ENCODE measurements around the gene UCN2.
"Not testable (repeated sequence)": the region's sequence is repeated elsewhere in the genome, so short reads cannot be mapped to it uniquely, and the experiment has no call there.

The UCN2 gene

GRCh38 chr3:48561045-48561736 lies 2.4 kb downstream of the UCN2 start:
- peak; percentile 83 for DNase-seq (ENCODE audit: low read depth)

- DNase-seq (ENCODE audit: low read depth) = no peak
Observed at GRCh38 chr3:48560648-48561018, 2.9 kb downstream of the UCN2 start.

GRCh38 chr3:48558493-48559134 lies 5.0 kb downstream of the UCN2 start:
- DNase-seq (ENCODE audit: low read depth) = no peak

- DNase-seq (ENCODE audit: low read depth) = peak; percentile 99
Observed at GRCh38 chr3:48556796-48557626, 6.6 kb downstream of the UCN2 start, which contains the start of gene PFKFB4. TSS of gene PFKFB4 (minus strand) at chr3:48556803. CDS start at chr3:48556777, 26 bp downstream.

GRCh38 chr3:48555949-48556795 lies 7.4 kb downstream of the UCN2 start:
- DNase-seq (ENCODE audit: low read depth) = no peak

- no peak for DNase-seq (ENCODE audit: low read depth)
Observed at GRCh38 chr3:48555231-48555948, 8.2 kb downstream of the UCN2 start.

- DNase-seq (ENCODE audit: low read depth) = no peak
Observed at GRCh38 chr3:48553886-48554845, 9.4 kb downstream of the UCN2 start.

GRCh38 chr3:48553361-48553760 lies 10.2 kb downstream of the UCN2 start:
- no peak for DNase-seq (ENCODE audit: low read depth)

GRCh38 chr3:48552111-48552951 lies 11.2 kb downstream of the UCN2 start:
- no peak for DNase-seq (ENCODE audit: low read depth)

GRCh38 chr3:48551651-48552050 lies 11.9 kb downstream of the UCN2 start:
- not testable (repeated sequence) for DNase-seq (ENCODE audit: low read depth)

GRCh38 chr3:48548729-48549705 lies 14.6 kb downstream of the UCN2 start:
- peak; percentile 79 for DNase-seq (ENCODE audit: low read depth)

- no peak for DNase-seq (ENCODE audit: low read depth)
Observed at GRCh38 chr3:48548126-48548525, 15.5 kb downstream of the UCN2 start.

GRCh38 chr3:48546203-48546829 lies 17.3 kb downstream of the UCN2 start:
- no peak for DNase-seq (ENCODE audit: low read depth)

- DNase-seq (ENCODE audit: low read depth) = no peak
Observed at GRCh38 chr3:48544141-48544540, 19.4 kb downstream of the UCN2 start.

- no peak for DNase-seq (ENCODE audit: low read depth)
Observed at GRCh38 chr3:48543271-48543866, 20.2 kb downstream of the UCN2 start.

- DNase-seq (ENCODE audit: low read depth) = no peak
Observed at GRCh38 chr3:48538451-48538850, 25.1 kb downstream of the UCN2 start.

- DNase-seq (ENCODE audit: low read depth) = no peak
Observed at GRCh38 chr3:48536785-48537184, 26.8 kb downstream of the UCN2 start.
